ENCODE data around the gene LILRB5. TPM values are rescaled to one million over a fixed set of nuclear protein-coding genes. Genes with fewer than 3 reads are reported as not detected.
A peak's percentile ranks its signal among the peaks of the same experiment; 100 is the strongest.

The LILRB5 gene
- polyA plus RNA-seq, 3 donors, result 0.14 to 1.1 (median 0.17) TPM

DNA sequence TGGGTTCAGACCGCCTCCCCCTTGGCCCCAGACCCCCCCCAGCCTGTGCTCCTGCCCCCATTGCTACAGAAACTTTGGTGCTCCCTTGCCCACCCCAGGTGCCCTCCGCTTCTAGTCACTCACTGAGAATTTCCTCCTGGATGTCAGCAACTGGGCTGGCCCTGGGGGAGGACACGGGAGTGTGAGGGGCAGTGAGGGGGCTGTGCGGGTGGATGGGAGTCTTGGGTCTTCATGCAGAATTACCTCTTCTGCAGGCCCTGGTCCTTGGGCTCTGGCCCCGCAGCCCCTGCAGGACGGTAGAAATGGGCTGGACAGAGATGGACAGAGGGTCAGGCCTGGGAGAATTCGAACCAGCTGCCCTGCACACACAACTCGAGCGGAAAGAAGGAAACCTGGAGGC, 4.8 kb downstream of the LILRB5 start:
- WGBS (ENCODE audit: insufficient coverage), result 100% methylated on average over 4 of the region's 9 CpGs
- H3K4me2 ChIP-seq (replicated peaks; ENCODE audit: extremely low read depth, low read length, poor library complexity, severe bottlenecking), result no peak overlapping the region
- no peak overlapping the region for H2AFZ ChIP-seq (ENCODE audit: insufficient read depth, low read depth, low read length, poor library complexity, severe bottlenecking)
- H3K4me3 ChIP-seq (replicated peaks in 1 of 3; ENCODE audit: low read depth in 2 of 3, low read length in 3 of 3), result no peak overlapping the region
- Mint-ChIP-seq H3K4me3 (peak overlapping the region in 1 of 2 donors; percentile 46), H3K9me3 (peaks cover 0 to 3% (median 0%) of the 10 kb centered on the region in 7 donors), H3K27ac (peak overlapping the region in 1 of 7 donors; percentile 2), H3K27me3 (ENCODE audit: low read depth in 3 of 3) (peaks cover 15 to 21% (median 21%) of the 10 kb centered on the region in 3 donors), H3K4me1 (peaks cover 37% of the 10 kb centered on the region), H3K36me3 (peaks cover 0 to 3% of the 10 kb centered on the region in 2 donors)
- H3K9me3 ChIP-seq (replicated peaks in 1 of 2; ENCODE audit: control insufficient read depth in 1 of 2, insufficient read depth in 1 of 2, low read length in 2 of 2), result no peaks in the 10 kb centered on the region
- no peak overlapping the region for H3K27ac ChIP-seq (ENCODE audit: low read depth in 1 of 2, low read length in 2 of 2)
- H3K4me1 ChIP-seq (ENCODE audit: control insufficient read depth in 1 of 2, insufficient read depth in 2 of 2, low read length in 2 of 2), result peaks cover 28 to 47% of the 10 kb centered on the region in 2 donors
- no peak for DNase-seq
- TF ChIP-seq, protein P1, sequence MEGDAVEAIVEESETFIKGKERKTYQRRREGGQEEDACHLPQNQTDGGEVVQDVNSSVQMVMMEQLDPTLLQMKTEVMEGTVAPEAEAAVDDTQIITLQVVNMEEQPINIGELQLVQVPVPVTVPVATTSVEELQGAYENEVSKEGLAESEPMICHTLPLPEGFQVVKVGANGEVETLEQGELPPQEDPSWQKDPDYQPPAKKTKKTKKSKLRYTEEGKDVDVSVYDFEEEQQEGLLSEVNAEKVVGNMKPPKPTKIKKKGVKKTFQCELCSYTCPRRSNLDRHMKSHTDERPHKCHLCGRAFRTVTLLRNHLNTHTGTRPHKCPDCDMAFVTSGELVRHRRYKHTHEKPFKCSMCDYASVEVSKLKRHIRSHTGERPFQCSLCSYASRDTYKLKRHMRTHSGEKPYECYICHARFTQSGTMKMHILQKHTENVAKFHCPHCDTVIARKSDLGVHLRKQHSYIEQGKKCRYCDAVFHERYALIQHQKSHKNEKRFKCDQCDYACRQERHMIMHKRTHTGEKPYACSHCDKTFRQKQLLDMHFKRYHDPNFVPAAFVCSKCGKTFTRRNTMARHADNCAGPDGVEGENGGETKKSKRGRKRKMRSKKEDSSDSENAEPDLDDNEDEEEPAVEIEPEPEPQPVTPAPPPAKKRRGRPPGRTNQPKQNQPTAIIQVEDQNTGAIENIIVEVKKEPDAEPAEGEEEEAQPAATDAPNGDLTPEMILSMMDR (IDR thresholded peaks at IDR 0.05), result no peak
- H3K27me3 ChIP-seq (ENCODE audit: control insufficient read depth in 2 of 2, insufficient read depth in 2 of 2, low read length in 2 of 2), result peaks cover 0 to 5% of the 10 kb centered on the region in 2 donors
- H3K36me3 ChIP-seq (replicated peaks in 1 of 2; ENCODE audit: control insufficient read depth in 1 of 2, insufficient read depth in 2 of 2, low read length in 2 of 2), result no peaks in the 10 kb centered on the region
- no peaks in the 10 kb centered on the region for H4K20me1 ChIP-seq (ENCODE audit: insufficient read depth, low read length)
- no peak overlapping the region for H3K9ac ChIP-seq (ENCODE audit: insufficient read depth, low read length, poor library complexity, severe bottlenecking)
- intact Hi-C loops (cut with micrococcal nuclease), result no loop called here
- H3K79me2 ChIP-seq (ENCODE audit: insufficient read depth, low read length), result no peaks in the 10 kb centered on the region

DNA sequence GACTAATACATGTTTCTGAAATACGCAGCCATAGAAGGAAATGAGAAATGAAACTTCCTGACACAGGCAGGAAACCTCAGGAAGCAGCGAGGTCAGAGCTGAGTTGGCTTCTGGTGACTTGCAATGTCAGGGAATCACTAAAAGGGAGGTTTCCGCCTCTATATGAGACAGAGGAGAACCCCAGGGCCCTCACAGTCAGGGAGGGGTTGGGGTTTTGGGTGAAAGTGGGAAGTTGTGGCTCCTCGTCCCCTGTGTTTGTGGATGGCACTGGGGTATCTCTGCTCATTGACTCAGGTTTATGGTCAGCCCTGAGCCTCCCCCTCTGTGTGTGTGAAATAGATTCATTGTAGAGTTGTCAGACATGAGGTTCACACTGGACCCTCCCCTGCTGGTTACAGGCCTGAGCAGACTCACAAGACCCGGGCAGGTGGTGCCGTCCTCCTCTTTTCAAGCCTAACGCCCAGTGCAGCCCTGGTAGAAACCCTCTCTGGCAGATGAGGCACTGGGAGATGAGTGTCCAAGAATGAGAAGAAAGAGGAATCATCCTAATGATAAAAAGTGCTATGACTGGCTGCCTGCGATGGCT, 9.0 kb downstream of the LILRB5 start:
- peak overlapping the region; percentile 95 to 99 (median 98) for H3K27ac Mint-ChIP-seq
- peaks cover 0 to 3% (median 0%) of the 10 kb centered on the region in 7 donors for H3K9me3 Mint-ChIP-seq
- peaks cover 0 to 1% of the 10 kb centered on the region in 2 donors for H3K27me3 ChIP-seq (ENCODE audit: control insufficient read depth in 2 of 2, insufficient read depth in 2 of 2, low read length in 2 of 2)
- peaks cover 48 to 50% of the 10 kb centered on the region in 2 donors for H3K4me1 ChIP-seq (ENCODE audit: control insufficient read depth in 1 of 2, insufficient read depth in 2 of 2, low read length in 2 of 2)
- peaks cover 0 to 3% of the 10 kb centered on the region in 2 donors for H3K36me3 Mint-ChIP-seq
- peak overlapping the region; percentile 58 to 82 for H3K4me3 Mint-ChIP-seq
- H3K4me2 ChIP-seq (replicated peaks; ENCODE audit: extremely low read depth, low read length, poor library complexity, severe bottlenecking), result peak overlapping the region; percentile 63
- peaks cover 48% of the 10 kb centered on the region for H3K4me1 Mint-ChIP-seq
- peak; percentile 94 to 98 (median 98) for DNase-seq
- no peaks in the 10 kb centered on the region for H3K9me3 ChIP-seq (replicated peaks in 1 of 2; ENCODE audit: control insufficient read depth in 1 of 2, insufficient read depth in 1 of 2, low read length in 2 of 2)
- H4K20me1 ChIP-seq (ENCODE audit: insufficient read depth, low read length), result no peaks in the 10 kb centered on the region
- peak overlapping the region; percentile 50 for H3K9ac ChIP-seq (ENCODE audit: insufficient read depth, low read length, poor library complexity, severe bottlenecking)
- H3K4me3 ChIP-seq (replicated peaks in 1 of 3; ENCODE audit: low read depth in 2 of 3, low read length in 3 of 3), result peak overlapping the region in 1 of 3 experiments; percentile 56
- 0% methylated on average over 3 of the region's 8 CpGs for WGBS (ENCODE audit: insufficient coverage)
- intact Hi-C loops (cut with micrococcal nuclease), result loop anchor here in 1 of 2 donors (5.0 kb wide), 1 partner anchor 36 kb away; no protein-coding TSS in a partner anchor
- H3K27ac ChIP-seq (ENCODE audit: low read depth in 1 of 2, low read length in 2 of 2), result peak overlapping the region; percentile 54 to 92
- H3K79me2 ChIP-seq (ENCODE audit: insufficient read depth, low read length), result no peaks in the 10 kb centered on the region
- peaks cover 4 to 16% (median 16%) of the 10 kb centered on the region in 3 donors for H3K27me3 Mint-ChIP-seq (ENCODE audit: low read depth in 3 of 3)
- no peaks in the 10 kb centered on the region for H3K36me3 ChIP-seq (replicated peaks in 1 of 2; ENCODE audit: control insufficient read depth in 1 of 2, insufficient read depth in 2 of 2, low read length in 2 of 2)
- peak overlapping the region; percentile 26 for H2AFZ ChIP-seq (ENCODE audit: insufficient read depth, low read depth, low read length, poor library complexity, severe bottlenecking)
- TF ChIP-seq, protein P1 (IDR thresholded peaks at IDR 0.05), result no peak

Data from CD14-positive monocyte (primary cell).